Stimulated activated naive B cell treated with anti-CD40 and anti-IgM and Interleukin-4, amounts not matched to agents 10 μg/mL and 1 μg/mL and 100 μg/mL, for 72 hours (primary cell): ENCODE data around the gene DTX4.
A peak's percentile ranks its signal among the peaks of the same experiment; 100 is the strongest.

ENCODE experiments used
- ATAC-seq, 2 donors: fragments of 150-1000 bp; cut with Tn5 transposase; replicated peaks; 2 replicates each; pipeline ENCODE4 v1.10.0; 2021; ENCODE audit warnings: moderate library complexity in 1 of 2
- DNase-seq: peaks from one replicate; pipeline ENCODE4 v3.0.0; 2021
- H3K27ac Mint-ChIP-seq: one replicate; pipeline ENCODE4 v1.8.0; 2022; ENCODE audit warnings: mild to moderate bottlenecking, mixed read lengths
- H3K27me3 Mint-ChIP-seq, 2 donors: one replicate each; pipeline ENCODE4 v1.8.0; 2022; ENCODE audit warnings: mixed read lengths in 2 of 2
- H3K36me3 Mint-ChIP-seq, 2 donors: one replicate each; pipeline ENCODE4 v1.8.0; 2022; ENCODE audit warnings: mixed read lengths in 2 of 2, mild to moderate bottlenecking in 1 of 2
- H3K4me1 Mint-ChIP-seq, 2 donors: one replicate each; pipeline ENCODE4 v1.8.0; 2022; ENCODE audit warnings: mixed read lengths in 2 of 2, mild to moderate bottlenecking in 1 of 2
- H3K4me3 Mint-ChIP-seq, 2 donors: one replicate each; pipeline ENCODE4 v1.8.0; 2022; ENCODE audit warnings: mild to moderate bottlenecking in 2 of 2, mixed read lengths in 2 of 2, moderate library complexity in 1 of 2
- H3K9me3 Mint-ChIP-seq, 2 donors: one replicate each; pipeline ENCODE4 v1.8.0; 2022; ENCODE audit warnings: mixed read lengths in 2 of 2, mild to moderate bottlenecking in 1 of 2

DTX4 gene

DNA sequence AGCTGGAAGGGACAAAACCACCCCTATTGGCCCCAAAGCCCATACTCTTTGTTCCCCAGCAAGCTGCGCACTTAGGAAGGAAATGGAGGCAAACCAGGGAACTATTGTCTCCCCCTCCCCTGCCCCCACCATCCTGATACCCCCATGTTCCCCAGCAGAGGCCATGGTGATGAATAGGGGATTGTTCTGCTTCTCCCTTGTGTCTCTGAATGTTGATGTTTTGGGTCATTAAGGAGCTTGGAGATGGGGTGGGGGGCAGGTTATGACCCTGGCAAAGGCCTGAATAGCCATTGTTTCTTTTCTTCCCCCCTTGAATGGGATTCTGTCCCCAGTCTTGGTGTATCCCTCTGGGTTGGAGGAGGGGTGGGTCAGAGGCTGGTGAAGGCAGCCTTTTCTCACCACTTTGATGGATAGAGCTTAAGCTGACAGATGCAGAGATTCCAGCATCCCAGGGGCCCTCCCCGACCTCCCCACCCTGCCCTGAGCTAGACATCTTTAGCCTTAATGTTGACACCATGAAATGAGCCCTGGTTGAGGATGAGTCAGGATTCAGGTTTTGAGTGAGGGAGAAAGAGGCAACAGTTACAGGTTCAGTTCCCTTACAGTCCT, 8.3 kb downstream of the DTX4 start:
- H3K27ac Mint-ChIP-seq: no peak overlapping the region
- H3K27me3 Mint-ChIP-seq: no peaks in the 10 kb centered on the region
- peaks cover 14 to 26% of the 10 kb centered on the region in 2 donors for H3K4me1 Mint-ChIP-seq
- no peak for DNase-seq
- H3K36me3 Mint-ChIP-seq: peaks cover 31 to 57% of the 10 kb centered on the region in 2 donors
- peaks cover 8 to 11% of the 10 kb centered on the region in 2 donors for H3K9me3 Mint-ChIP-seq
- no peak overlapping the region for H3K4me3 Mint-ChIP-seq
- ATAC-seq: no peak

DNA sequence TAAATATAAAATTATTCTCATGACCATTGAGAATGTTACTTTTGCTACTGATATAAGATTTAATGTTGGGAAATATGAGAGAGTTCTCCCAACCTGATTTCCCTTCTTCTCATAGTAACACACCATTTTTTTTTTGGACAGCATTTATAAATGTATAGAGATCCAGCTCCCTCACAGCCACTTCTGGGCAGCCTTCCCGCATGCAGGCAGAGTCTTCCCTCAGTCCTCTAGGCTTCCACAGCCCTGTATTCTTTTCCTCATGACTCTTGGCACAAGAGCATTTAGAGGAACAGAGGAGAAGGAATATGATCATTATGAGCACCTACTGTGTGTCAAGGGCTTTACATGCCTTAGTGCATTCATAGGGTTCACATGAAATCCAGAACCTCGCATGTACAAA, 9.0 kb downstream of the DTX4 start:
- DNase-seq: no peak
- peaks cover 34 to 60% of the 10 kb centered on the region in 2 donors for H3K36me3 Mint-ChIP-seq
- no peak for ATAC-seq
- H3K9me3 Mint-ChIP-seq: peaks cover 8 to 11% of the 10 kb centered on the region in 2 donors
- no peaks in the 10 kb centered on the region for H3K27me3 Mint-ChIP-seq
- peaks cover 13 to 23% of the 10 kb centered on the region in 2 donors for H3K4me1 Mint-ChIP-seq
- no peak overlapping the region for H3K4me3 Mint-ChIP-seq
- no peak overlapping the region for H3K27ac Mint-ChIP-seq

DNA sequence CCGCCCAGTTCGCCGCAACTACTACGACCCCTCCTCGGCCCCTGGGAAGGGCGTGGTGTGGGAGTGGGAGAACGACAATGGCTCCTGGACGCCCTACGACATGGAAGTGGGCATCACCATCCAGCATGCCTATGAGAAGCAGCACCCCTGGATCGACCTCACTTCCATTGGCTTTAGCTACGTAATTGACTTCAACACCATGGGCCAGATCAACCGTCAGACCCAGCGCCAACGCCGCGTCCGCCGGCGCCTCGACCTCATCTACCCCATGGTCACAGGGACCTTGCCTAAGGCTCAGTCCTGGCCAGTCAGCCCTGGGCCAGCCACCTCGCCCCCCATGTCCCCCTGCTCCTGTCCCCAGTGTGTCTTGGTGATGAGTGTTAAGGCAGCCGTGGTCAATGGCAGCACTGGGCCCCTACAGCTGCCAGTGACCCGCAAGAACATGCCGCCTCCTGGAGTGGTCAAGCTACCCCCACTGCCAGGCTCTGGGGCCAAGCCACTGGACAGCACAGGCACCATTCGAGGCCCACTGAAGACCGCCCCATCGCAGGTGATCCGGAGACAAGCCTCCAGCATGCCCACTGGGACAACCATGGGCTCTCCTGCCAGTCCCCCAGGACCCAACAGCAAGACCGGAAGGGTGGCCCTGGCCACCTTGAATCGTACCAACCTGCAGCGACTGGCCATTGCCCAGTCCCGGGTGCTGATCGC, 10.0 kb downstream of the DTX4 start:
- Mint-ChIP-seq H3K4me3 (no peak overlapping the region), H3K27ac (no peak overlapping the region), H3K9me3 (peaks cover 8 to 11% of the 10 kb centered on the region in 2 donors), H3K4me1 (peaks cover 21 to 24% of the 10 kb centered on the region in 2 donors), H3K27me3 (no peaks in the 10 kb centered on the region), H3K36me3 (peaks cover 37 to 60% of the 10 kb centered on the region in 2 donors)
- no peak for DNase-seq
- ATAC-seq: no peak

DNA sequence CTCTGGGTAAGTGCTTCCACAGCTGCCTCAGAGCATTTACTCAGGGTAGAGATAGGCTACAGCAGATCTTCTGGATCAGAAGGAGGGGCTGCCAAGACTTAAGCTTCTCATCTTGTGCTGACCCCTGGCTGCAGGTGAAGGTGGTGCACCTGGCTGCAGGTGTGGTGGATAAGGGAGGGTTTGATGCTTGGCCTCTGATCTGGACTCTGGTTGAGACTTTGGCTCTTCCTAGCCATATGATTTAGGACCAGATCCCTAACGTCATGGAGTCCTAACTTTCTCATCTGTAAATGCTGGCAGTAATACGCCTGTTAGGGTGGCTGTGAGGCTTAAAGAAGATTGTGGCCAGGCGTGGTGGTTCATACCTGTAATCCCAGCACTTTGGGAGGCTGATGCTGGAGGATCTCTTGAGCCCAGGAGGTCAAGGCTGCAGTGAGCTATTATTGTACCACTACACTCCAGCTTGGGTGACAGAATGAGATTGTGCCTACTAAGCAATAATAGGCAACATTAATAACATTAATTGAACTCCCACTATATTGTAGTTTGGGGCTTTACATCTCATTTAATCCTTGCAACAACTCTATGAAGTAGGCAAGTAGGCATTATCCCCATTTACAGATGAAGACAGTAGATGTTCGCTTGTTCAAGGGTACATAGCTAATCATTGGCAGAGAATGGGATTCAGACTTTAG, 10.7 kb downstream of the DTX4 start:
- Mint-ChIP-seq H3K36me3 (peaks cover 34 to 57% of the 10 kb centered on the region in 2 donors), H3K4me1 (peaks cover 26 to 27% of the 10 kb centered on the region in 2 donors), H3K27me3 (no peaks in the 10 kb centered on the region), H3K4me3 (no peak overlapping the region), H3K9me3 (peaks cover 8 to 11% of the 10 kb centered on the region in 2 donors), H3K27ac (no peak overlapping the region)
- ATAC-seq: peak; percentile 43 to 46
- no peak for DNase-seq

DNA sequence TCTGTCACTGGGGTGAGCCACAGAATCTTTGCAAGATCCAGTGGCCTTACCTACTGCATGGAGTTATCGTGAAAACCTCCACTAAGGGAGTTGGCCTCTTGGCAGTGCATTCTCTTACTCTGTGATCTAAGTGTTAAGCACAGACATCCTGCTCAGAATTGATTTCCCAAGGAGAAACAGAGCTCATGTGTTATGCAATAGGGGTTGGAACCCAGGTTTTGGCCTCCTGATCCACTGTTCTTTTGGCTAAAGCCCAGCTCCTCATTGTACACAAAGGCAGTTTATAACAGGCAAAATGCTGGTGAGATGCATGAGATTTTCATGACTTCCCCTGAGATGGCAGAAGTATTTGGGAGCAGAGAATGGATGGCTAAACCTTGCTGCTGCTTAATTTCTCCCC, 11.8 kb downstream of the DTX4 start:
- Mint-ChIP-seq H3K9me3 (peaks cover 5 to 7% of the 10 kb centered on the region in 2 donors), H3K36me3 (peaks cover 30 to 53% of the 10 kb centered on the region in 2 donors), H3K4me1 (peaks cover 23 to 35% of the 10 kb centered on the region in 2 donors), H3K4me3 (no peak overlapping the region), H3K27ac (no peak overlapping the region), H3K27me3 (no peaks in the 10 kb centered on the region)
- ATAC-seq (no peak), DNase-seq (no peak)

DNA sequence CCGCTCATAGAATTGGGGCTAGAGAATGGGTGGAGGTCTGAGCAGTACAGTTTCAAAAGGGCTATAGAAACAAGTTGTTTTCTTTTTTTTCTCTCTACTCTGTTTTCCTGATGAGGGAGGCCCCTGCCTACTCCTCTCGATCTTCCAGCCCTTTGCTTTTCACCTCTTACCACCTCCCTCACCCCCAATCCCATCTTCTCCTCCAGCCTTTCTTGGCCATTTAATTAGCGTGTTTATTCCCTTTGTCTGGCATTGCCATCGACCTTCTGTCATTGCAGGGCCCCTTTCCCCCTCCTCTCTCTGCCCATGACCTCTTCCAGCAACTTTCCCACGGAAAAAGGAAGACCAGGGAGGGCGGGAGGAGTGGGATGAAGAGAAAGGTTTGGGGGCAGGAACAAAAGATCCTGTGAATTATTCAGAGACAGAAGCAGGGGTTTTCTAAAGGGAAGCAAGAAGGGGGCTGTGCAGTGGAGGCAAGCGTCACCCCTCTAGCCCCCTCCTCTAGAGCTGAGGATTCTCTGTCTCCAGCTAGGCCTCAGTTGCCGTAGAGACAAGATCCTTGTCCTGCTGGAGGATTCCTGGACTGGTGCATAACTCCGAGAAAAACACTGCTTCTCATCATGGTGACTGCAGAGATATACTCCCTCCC, 12.9 kb downstream of the DTX4 start:
- ATAC-seq (no peak), DNase-seq (no peak)
- H3K4me3 Mint-ChIP-seq: no peak overlapping the region
- peaks cover 22 to 38% of the 10 kb centered on the region in 2 donors for H3K4me1 Mint-ChIP-seq
- no peaks in the 10 kb centered on the region for H3K9me3 Mint-ChIP-seq
- peak overlapping the region; percentile 10 for H3K27ac Mint-ChIP-seq
- no peaks in the 10 kb centered on the region for H3K27me3 Mint-ChIP-seq
- peaks cover 25 to 50% of the 10 kb centered on the region in 2 donors for H3K36me3 Mint-ChIP-seq

DNA sequence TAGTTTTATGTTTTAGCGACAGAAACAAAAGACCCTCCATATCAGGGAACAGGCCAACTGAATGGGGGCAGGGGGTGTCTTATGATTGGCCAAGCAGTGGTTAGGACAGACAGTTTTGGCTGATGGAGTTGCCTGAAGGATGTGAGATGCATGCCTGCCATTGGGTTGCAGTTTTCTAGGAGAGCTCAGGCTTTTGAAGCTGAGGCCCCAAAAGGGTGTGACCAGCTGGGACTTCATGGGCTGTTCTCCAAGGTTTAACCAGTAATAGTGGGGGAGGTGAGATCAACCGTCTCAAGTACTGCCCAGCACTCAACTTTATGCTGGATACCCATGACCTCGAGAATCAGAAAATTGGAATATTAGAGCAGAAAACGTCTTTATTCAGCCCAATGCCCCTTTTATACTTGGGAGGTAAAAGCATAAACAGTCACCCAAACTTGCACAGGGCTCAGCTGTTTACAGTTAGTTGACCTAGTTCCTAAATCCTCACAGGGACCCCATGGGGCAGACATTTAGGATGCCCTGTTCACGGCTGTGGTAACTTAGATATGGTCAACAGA, 13.5 kb downstream of the DTX4 start:
- no peak for DNase-seq
- ATAC-seq: no peak
- Mint-ChIP-seq H3K36me3 (peaks cover 25 to 51% of the 10 kb centered on the region in 2 donors), H3K27me3 (no peaks in the 10 kb centered on the region), H3K4me3 (no peak overlapping the region), H3K27ac (no peak overlapping the region), H3K9me3 (no peaks in the 10 kb centered on the region), H3K4me1 (peaks cover 18 to 44% of the 10 kb centered on the region in 2 donors)

DNA sequence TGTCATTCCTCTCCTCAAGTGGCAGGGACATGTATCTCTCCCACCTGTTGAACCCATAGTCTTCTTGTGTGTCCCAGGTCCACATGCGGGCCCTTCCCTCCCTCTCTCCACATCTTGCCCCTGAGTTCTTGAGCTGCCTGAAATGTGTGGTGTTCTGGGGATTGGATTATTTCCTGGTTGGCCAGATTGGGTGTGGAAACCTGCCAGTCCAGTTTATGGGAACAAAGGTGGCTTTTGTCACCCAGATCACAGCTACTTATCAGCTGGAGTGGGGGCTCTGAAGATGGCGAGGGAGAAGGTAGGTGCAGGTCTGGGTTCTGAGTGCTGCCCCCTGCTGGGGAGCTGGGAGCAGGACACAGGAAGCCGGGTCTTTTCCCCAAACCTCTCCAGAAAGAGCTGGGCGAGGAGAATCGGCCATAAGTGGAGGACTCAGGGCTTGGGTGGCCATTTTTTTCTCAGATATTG, 14.2 kb downstream of the DTX4 start:
- H3K27ac Mint-ChIP-seq: peak overlapping the region; percentile 56
- peaks cover 31 to 57% of the 10 kb centered on the region in 2 donors for H3K36me3 Mint-ChIP-seq

DNA sequence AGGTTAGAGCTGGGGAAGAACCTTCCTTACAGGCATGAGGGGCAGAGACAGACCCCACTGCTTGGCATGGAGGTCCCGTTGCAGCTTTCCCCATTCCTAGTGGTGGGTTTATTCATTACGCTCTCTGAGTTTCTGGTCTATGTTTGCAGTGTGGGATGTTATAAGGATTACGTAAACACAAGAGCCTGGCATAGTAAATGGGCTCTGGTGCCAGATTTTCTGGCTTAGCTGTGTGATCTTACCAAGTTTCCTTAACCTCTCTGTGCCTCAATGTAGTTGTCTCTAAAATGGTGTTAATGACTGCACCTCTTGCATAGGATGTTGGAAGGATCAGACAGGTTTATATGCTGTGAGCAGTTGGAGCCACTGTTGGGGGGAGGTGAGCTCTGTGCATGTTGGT, 15.1 kb downstream of the DTX4 start:
- Mint-ChIP-seq H3K9me3 (no peaks in the 10 kb centered on the region), H3K4me3 (no peak overlapping the region), H3K4me1 (peaks cover 14 to 51% of the 10 kb centered on the region in 2 donors), H3K27me3 (no peaks in the 10 kb centered on the region), H3K27ac (no peak overlapping the region), H3K36me3 (peaks cover 35 to 51% of the 10 kb centered on the region in 2 donors)
- DNase-seq (no peak), ATAC-seq (no peak)

More for the DNA sequence above, 14.2 kb downstream of the DTX4 start:
- ATAC-seq: peak; percentile 63 to 75
- Mint-ChIP-seq H3K4me3 (no peak overlapping the region), H3K9me3 (no peaks in the 10 kb centered on the region), H3K27me3 (no peaks in the 10 kb centered on the region), H3K4me1 (peaks cover 17 to 51% of the 10 kb centered on the region in 2 donors)
- DNase-seq: no peak

DNA sequence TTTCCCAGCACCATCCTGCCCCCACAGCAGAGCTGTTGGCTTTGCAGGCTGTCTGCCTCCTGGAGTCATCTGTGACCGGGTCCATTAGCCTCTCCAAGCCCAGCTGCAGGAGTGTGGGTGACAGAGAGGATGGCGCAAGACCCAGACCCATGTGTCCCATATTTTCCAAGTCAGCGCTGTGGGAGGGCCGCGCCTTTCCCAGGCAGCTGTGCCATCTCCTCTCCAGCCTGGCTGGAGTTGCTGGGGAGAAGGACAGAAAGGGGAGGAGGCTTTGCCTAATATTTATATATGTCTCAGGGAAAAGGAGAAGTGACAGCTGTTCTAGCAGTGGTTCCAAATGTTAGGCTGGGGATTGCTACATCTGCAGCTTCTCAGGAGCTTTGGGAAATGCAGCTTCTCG, 15.7 kb downstream of the DTX4 start:
- Mint-ChIP-seq H3K36me3 (peaks cover 38 to 54% of the 10 kb centered on the region in 2 donors), H3K4me3 (no peak overlapping the region), H3K4me1 (peaks cover 13 to 51% of the 10 kb centered on the region in 2 donors), H3K27ac (no peak overlapping the region), H3K27me3 (no peaks in the 10 kb centered on the region), H3K9me3 (no peaks in the 10 kb centered on the region)
- DNase-seq: no peak
- ATAC-seq: no peak

DNA sequence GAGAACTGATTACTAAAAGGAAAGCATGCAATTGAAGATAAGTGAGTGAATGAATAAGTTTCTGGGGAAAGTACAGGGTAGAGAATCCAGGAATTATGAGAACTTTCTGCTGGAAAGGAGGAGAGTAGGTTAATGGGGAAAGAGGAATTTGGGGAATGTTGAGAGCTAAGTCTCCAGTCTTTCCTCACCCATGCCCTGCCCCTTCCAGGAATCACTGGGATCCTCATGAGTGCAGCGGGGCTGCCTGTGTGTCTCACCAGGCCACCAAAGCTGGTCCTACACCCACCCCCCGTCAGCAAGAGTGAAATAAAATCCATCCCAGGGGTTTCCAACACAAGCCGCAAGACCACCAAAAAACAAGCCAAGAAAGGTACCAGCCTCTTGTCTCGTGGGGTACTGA, 17.0 kb downstream of the DTX4 start:
- DNase-seq (no peak), ATAC-seq (no peak)
- Mint-ChIP-seq H3K9me3 (no peaks in the 10 kb centered on the region), H3K27me3 (no peaks in the 10 kb centered on the region), H3K27ac (peak overlapping the region; percentile 28), H3K4me1 (peaks cover 11 to 46% of the 10 kb centered on the region in 2 donors), H3K36me3 (peaks cover 39 to 50% of the 10 kb centered on the region in 2 donors), H3K4me3 (no peak overlapping the region)

DNA sequence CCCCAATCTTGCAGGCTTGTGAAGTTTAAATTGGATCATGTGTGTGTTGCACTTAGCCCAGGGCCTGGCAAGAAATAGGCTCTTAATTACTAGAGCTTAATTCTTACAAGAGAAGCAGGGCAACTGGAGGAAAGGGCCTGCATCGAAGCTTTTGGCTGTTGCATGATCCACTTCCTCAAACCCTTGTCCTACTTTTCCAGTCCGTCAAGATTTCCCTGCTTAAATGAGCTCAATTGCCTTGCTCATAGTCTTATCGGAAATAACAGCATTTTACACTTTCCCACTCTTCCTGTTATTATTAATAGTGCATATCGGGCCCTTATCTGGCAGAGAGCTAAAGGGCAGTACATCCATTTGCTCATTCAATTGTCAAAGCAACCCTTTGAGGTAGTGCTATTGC, 18.1 kb downstream of the DTX4 start:
- H3K4me3 Mint-ChIP-seq: no peak overlapping the region

DNA sequence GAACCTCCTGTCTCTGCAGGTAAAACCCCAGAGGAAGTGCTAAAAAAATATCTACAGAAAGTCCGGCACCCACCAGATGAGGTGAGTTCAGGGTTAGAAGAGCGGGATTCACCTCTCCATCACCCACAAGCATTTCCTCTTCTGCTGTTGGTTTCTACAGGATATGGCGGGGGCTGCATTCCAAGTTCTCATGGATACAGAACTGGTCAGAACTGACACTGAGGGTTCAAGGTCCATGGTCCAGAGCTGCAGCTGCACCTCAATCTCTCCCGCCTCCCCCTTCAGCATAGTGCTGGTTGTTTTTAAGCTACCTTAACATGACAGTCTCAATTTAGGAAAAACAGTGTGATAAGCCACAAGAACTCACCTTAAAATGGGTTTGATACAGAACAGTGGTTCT, 19.2 kb downstream of the DTX4 start:
- H3K4me1 Mint-ChIP-seq: peaks cover 10 to 53% of the 10 kb centered on the region in 2 donors
- no peak overlapping the region for H3K27ac Mint-ChIP-seq
- no peak overlapping the region for H3K4me3 Mint-ChIP-seq
- H3K9me3 Mint-ChIP-seq: no peaks in the 10 kb centered on the region
- DNase-seq (no peak), ATAC-seq (no peak)
- peaks cover 47 to 57% of the 10 kb centered on the region in 2 donors for H3K36me3 Mint-ChIP-seq
- H3K27me3 Mint-ChIP-seq: no peaks in the 10 kb centered on the region

More for the DNA sequence above, 18.1 kb downstream of the DTX4 start:
- peaks cover 9 to 46% of the 10 kb centered on the region in 2 donors for H3K4me1 Mint-ChIP-seq
- ATAC-seq (no peak), DNase-seq (no peak)
- no peaks in the 10 kb centered on the region for H3K9me3 Mint-ChIP-seq
- H3K27ac Mint-ChIP-seq: no peak overlapping the region
- no peaks in the 10 kb centered on the region for H3K27me3 Mint-ChIP-seq
- H3K36me3 Mint-ChIP-seq: peaks cover 45 to 54% of the 10 kb centered on the region in 2 donors

DNA sequence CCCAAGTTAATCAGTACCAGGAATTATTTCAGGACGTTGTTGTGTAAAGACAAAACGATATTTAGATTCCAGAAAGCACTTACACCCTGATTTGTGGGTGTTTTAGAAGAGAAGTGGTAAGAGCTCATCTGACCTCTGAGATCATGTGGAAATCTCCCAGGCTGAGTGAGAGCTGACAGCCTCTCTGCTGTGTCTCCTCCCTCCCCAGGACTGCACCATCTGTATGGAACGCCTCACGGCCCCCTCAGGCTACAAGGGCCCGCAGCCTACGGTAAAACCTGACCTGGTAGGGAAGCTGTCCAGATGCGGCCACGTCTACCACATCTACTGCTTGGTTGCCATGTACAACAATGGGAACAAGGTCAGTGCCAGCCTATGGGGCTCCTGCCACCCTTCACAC, 20.0 kb downstream of the DTX4 start:
- H3K9me3 Mint-ChIP-seq: no peaks in the 10 kb centered on the region
- no peaks in the 10 kb centered on the region for H3K27me3 Mint-ChIP-seq
- H3K4me1 Mint-ChIP-seq: peaks cover 8 to 56% of the 10 kb centered on the region in 2 donors
- ATAC-seq (no peak), DNase-seq (no peak)
- peaks cover 47 to 61% of the 10 kb centered on the region in 2 donors for H3K36me3 Mint-ChIP-seq
- no peak overlapping the region for H3K4me3 Mint-ChIP-seq
- H3K27ac Mint-ChIP-seq: no peak overlapping the region
